Breast epithelium (tissue), 3 donors: Measurements from ENCODE around the gene FAT1.

Source experiments
- POLR2A ChIP-seq: fragments of 450-650 bp; IDR thresholded peaks from one replicate; pipeline ENCODE4 v1.6.1; 2016; ENCODE audit warnings: antibody characterized with exemption, mild to moderate bottlenecking, moderate library complexity
- POLR2AphosphoS5 ChIP-seq, 3 donors: sonication (generic); formaldehyde crosslinking; IDR thresholded peaks; one replicate each; pipeline ENCODE4 v1.6.1; 2017; ENCODE audit warnings: antibody characterized with exemption in 3 of 3
- TF ChIP-seq, protein P1 (sequence below), 3 donors: fragments of 450-650 bp; IDR thresholded peaks; one replicate each; pipeline ENCODE4 v1.5.1; 2016 to 2017; ENCODE audit warnings: antibody characterized with exemption in 3 of 3, mild to moderate bottlenecking in 3 of 3, moderate library complexity in 3 of 3

DNA sequence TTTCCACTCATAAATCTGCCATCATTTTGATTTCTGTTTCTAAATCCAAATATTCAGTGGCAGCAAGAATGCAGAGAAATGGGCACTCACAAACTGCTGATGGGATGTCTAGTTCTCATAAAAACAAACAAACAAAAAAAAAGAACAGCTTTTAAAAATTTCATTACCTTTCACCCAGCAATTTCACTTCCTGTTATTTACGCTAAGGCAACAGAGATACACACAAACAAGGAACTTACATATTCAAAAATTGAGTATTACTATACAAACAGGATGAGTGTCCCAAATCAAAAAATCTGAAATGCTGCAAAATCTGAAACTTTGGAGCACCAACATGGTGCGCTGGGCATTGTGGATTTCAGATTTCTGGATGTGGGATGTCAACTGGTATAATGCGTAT is 36.4 kb downstream of the FAT1 start:
- no peak for TF ChIP-seq POLR2AphosphoS5 (IDR thresholded peaks at IDR 0.05)
- TF ChIP-seq, protein P1, sequence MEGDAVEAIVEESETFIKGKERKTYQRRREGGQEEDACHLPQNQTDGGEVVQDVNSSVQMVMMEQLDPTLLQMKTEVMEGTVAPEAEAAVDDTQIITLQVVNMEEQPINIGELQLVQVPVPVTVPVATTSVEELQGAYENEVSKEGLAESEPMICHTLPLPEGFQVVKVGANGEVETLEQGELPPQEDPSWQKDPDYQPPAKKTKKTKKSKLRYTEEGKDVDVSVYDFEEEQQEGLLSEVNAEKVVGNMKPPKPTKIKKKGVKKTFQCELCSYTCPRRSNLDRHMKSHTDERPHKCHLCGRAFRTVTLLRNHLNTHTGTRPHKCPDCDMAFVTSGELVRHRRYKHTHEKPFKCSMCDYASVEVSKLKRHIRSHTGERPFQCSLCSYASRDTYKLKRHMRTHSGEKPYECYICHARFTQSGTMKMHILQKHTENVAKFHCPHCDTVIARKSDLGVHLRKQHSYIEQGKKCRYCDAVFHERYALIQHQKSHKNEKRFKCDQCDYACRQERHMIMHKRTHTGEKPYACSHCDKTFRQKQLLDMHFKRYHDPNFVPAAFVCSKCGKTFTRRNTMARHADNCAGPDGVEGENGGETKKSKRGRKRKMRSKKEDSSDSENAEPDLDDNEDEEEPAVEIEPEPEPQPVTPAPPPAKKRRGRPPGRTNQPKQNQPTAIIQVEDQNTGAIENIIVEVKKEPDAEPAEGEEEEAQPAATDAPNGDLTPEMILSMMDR (IDR thresholded peaks at IDR 0.05), result no peak
- no peak for TF ChIP-seq POLR2A
